ENCODE measurements around the gene PCGF2. TPM values are rescaled to one million over a fixed set of nuclear protein-coding genes. Genes with fewer than 3 reads are reported as not detected.

The PCGF2 gene
- total RNA-seq, 1 experiment from 2014 or later = 43.9 TPM

DNA sequence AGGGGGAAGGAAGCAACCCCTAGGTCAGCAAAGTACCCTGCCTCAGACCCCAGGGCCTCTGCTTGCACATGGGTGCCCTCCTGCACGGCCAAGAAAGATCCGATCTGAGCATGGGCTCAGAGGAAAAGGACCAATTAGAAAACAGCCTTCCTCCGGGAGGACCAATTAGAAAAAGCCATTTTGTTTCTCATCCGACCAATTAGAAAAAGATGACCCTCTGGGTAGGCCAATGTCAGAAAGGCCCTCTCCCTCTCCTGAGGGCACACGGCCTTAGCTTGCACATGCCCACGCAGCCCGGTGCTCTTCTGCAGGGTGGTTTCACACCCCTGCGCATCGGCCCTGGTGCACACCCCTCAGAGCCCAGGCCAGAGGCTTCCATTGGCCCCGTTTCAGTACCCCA lies 23.1 kb downstream of the PCGF2 start:
- no peak for TF ChIP-seq REST (IDR thresholded peaks at IDR 0.05; ENCODE audit: insufficient read depth in 1 of 2, low read depth in 2 of 2, low read length in 1 of 2)
- intact Hi-C loops (cut with micrococcal nuclease; ENCODE audit: unreplicated experiment) (no loop called here), in situ Hi-C loops (cut with HindIII; ENCODE audit: low pct_unique_long_range_greater_than_20kb, low sequenced_read_pairs) (no loop called here)
- H3K9me3 ChIP-seq (ENCODE audit: control insufficient read depth, insufficient read depth, low read depth, low read length) = no peaks in the 10 kb centered on the region
- ATAC-seq (no peak), DNase-seq (ENCODE audit: low read depth, low spot score) (no peak)
- H3K27me3 ChIP-seq (ENCODE audit: control insufficient read depth, insufficient read depth, low read length) = no peaks in the 10 kb centered on the region
- no peak overlapping the region for H3K27ac ChIP-seq (ENCODE audit: low read length)
- no peaks in the 10 kb centered on the region for H3K36me3 ChIP-seq (ENCODE audit: control insufficient read depth, insufficient read depth, low read length)
- peaks cover 4% of the 10 kb centered on the region for H3K4me1 ChIP-seq (ENCODE audit: control insufficient read depth, insufficient read depth, low read length)
- H3K4me3 ChIP-seq (ENCODE audit: low read depth in 2 of 2, low read length in 2 of 2) = no peak overlapping the region
- ChIA-PET POLR2A (no interaction called here), CTCF (no interaction called here)
- BruUV-seq (replicated peaks) = no TSS peak

GRCh38 chr17:38724337-38724988 lies 23.7 kb downstream of the PCGF2 start:
- H3K27me3 ChIP-seq (ENCODE audit: control insufficient read depth, insufficient read depth, low read length) = no peaks in the 10 kb centered on the region
- DNase-seq (ENCODE audit: low read depth, low spot score) (no peak), ATAC-seq (no peak)
- in situ Hi-C loops (cut with HindIII; ENCODE audit: low pct_unique_long_range_greater_than_20kb, low sequenced_read_pairs) = no loop called here
- BruUV-seq (replicated peaks) = no TSS peak
- H3K27ac ChIP-seq (ENCODE audit: low read length) = no peak overlapping the region
- no peak overlapping the region for H3K4me3 ChIP-seq (ENCODE audit: low read depth in 2 of 2, low read length in 2 of 2)
- POLR2A ChIA-PET = no interaction called here
- CTCF ChIA-PET = no interaction called here
- H3K36me3 ChIP-seq (ENCODE audit: control insufficient read depth, insufficient read depth, low read length) = no peaks in the 10 kb centered on the region
- TF ChIP-seq POLR2AphosphoS5 (IDR thresholded peaks at IDR 0.05; ENCODE audit: low read depth, low read length) (no peak), TCF7L2 (IDR thresholded peaks at IDR 0.05; ENCODE audit: low read depth, low read length) (no peak), CTCF (IDR thresholded peaks at IDR 0.05) (no peak), SIN3A (IDR thresholded peaks at IDR 0.05; ENCODE audit: borderline replicate concordance, insufficient read depth, low read depth, low read length) (no peak), REST (IDR thresholded peaks at IDR 0.05; ENCODE audit: insufficient read depth in 1 of 2, low read depth in 2 of 2, low read length in 1 of 2) (no peak)
- no peaks in the 10 kb centered on the region for H3K9me3 ChIP-seq (ENCODE audit: control insufficient read depth, insufficient read depth, low read depth, low read length)
- peaks cover 4% of the 10 kb centered on the region for H3K4me1 ChIP-seq (ENCODE audit: control insufficient read depth, insufficient read depth, low read length)
- intact Hi-C loops (cut with micrococcal nuclease; ENCODE audit: unreplicated experiment) = no loop called here
